B cell (primary cell): ENCODE results near the gene DCUN1D4. TPM values are rescaled to one million over a fixed set of nuclear protein-coding genes. Genes with fewer than 3 reads are reported as not detected.

Source experiments
- ATAC-seq: fragments of 200-7000 bp; cut with Tn5 transposase; one replicate; pipeline ENCODE4 v1.10.0; 2021; ENCODE audit warnings: low read depth, mild to moderate bottlenecking, moderate number of reproducible peaks, moderate library complexity
- CTCF ChIA-PET: fragments of 350-600 bp; sonication (Branson Sonifier 250); formaldehyde crosslinking; loops from one replicate; lab custom pipeline; 2021; ENCODE audit warnings: antibody characterized with exemption, inconsistent platforms; lab: Charles Lee
- POLR2A ChIA-PET: fragments of 350-600 bp; sonication (Branson Sonifier 250); formaldehyde crosslinking; loops from one replicate; lab custom pipeline; 2021; ENCODE audit warnings: antibody characterized with exemption; lab: Charles Lee
- DNase-seq: peaks from one replicate; pipeline ENCODE4 v3.0.0; 2013
- H2AFZ ChIP-seq: 2 replicates; pipeline ENCODE4 v1.6.1; 2012; ENCODE audit warnings: mild to moderate bottlenecking, low read depth, low read length; ENCODE audit not compliant: insufficient read depth, poor library complexity, severe bottlenecking
- H3K27ac ChIP-seq, 2 donors: 1 replicate in 1 of 2; 2 replicates in 1 of 2; pipeline ENCODE4 v1.5.1; 2012 to 2013; ENCODE audit warnings: low read length in 2 of 2, mild to moderate bottlenecking in 2 of 2, moderate library complexity in 1 of 2
- H3K27me3 ChIP-seq, 4 experiments: fragments of 200-600 bp in 1 of 4; sonication (generic) in 1 of 4; replicated peaks in 1 of 4; 1 replicate in 2 of 4; 2 replicates in 2 of 4; pipeline versions ENCODE4 v1.6.1 to v1.7.0; 2013 to 2016; ENCODE audit warnings: low read length in 3 of 4, mild to moderate bottlenecking in 2 of 4, mixed read lengths in 1 of 4, moderate library complexity in 1 of 4; ENCODE audit not compliant: insufficient read depth in 4 of 4, control insufficient read depth in 3 of 4; ENCODE audit errors: control extremely low read depth in 1 of 4
- H3K36me3 ChIP-seq, 2 experiments: replicated peaks in 1 of 2; 1 replicate in 1 of 2; 2 replicates in 1 of 2; pipeline versions ENCODE4 v1.6.1 to v1.7.1; 2013; ENCODE audit warnings: low read length in 1 of 2; ENCODE audit not compliant: insufficient read depth in 2 of 2, control insufficient read depth in 1 of 2; ENCODE audit errors: control extremely low read depth in 1 of 2, extremely low read depth in 1 of 2
- H3K4me1 ChIP-seq, 2 donors: fragments of 200-600 bp in 1 of 2; sonication (generic) in 1 of 2; 1 replicate in 1 of 2; 2 replicates in 1 of 2; pipeline versions ENCODE4 v1.5.1 to v1.6.1; 2013 to 2017; ENCODE audit warnings: low read length in 2 of 2; ENCODE audit not compliant: control insufficient read depth in 2 of 2, insufficient read depth in 2 of 2
- H3K4me2 ChIP-seq: replicated peaks from 2 replicates; pipeline ENCODE3; 2012; ENCODE audit warnings: mild to moderate bottlenecking, low read depth, low read length; ENCODE audit not compliant: poor library complexity, severe bottlenecking
- H3K4me3 ChIP-seq, 5 experiments: fragments of 200-600 bp in 1 of 5; sonication (generic) in 1 of 5; 1 replicate in 3 of 5; 2 replicates in 2 of 5; pipeline versions ENCODE4 v1.5.1 to v1.7.0; 2011 to 2016; ENCODE audit warnings: low read length in 4 of 5, mild to moderate bottlenecking in 4 of 5, low read depth in 2 of 5, control low read depth in 1 of 5, moderate library complexity in 1 of 5; ENCODE audit not compliant: insufficient read depth in 1 of 5; ENCODE audit errors: control extremely low read depth in 1 of 5, extremely low read depth in 1 of 5
- H3K79me2 ChIP-seq: fragments of 200-600 bp; sonication (generic); one replicate; pipeline ENCODE4 v1.6.0; 2016; ENCODE audit warnings: low read length; ENCODE audit not compliant: control insufficient read depth, insufficient read depth
- H3K9ac ChIP-seq: fragments of 200-600 bp; sonication (generic); 2 replicates; pipeline ENCODE4 v1.6.1; 2017; ENCODE audit warnings: mild to moderate bottlenecking, low read length, moderate library complexity
- H3K9me3 ChIP-seq, 3 donors: one replicate each; pipeline versions ENCODE4 v1.6.1 to v1.7.1; 2013; ENCODE audit warnings: low read length in 2 of 3; ENCODE audit not compliant: control insufficient read depth in 2 of 3, insufficient read depth in 1 of 3; ENCODE audit errors: control extremely low read depth in 1 of 3
- H4K20me1 ChIP-seq: 2 replicates; pipeline ENCODE4 v1.6.0; 2012; ENCODE audit warnings: mild to moderate bottlenecking, low read length; ENCODE audit not compliant: insufficient read depth, control insufficient read depth, poor library complexity, severe bottlenecking
- H3K27ac Mint-ChIP-seq: one replicate; pipeline ENCODE4 v1.8.0; 2021; ENCODE audit warnings: mixed read lengths
- H3K27me3 Mint-ChIP-seq: one replicate; pipeline ENCODE4 v1.8.0; 2021; ENCODE audit warnings: mixed read lengths
- H3K4me1 Mint-ChIP-seq: one replicate; pipeline ENCODE4 v1.8.0; 2021; ENCODE audit warnings: mixed read lengths
- H3K4me3 Mint-ChIP-seq: one replicate; pipeline ENCODE4 v1.8.0; 2021; ENCODE audit warnings: mixed read lengths
- H3K9me3 Mint-ChIP-seq: one replicate; pipeline ENCODE4 v1.8.0; 2022; ENCODE audit warnings: mixed read lengths; ENCODE audit not compliant: insufficient read depth
- EZH2 ChIP-seq: IDR thresholded peaks from 2 replicates; pipeline ENCODE4 v1.6.1; 2012; ENCODE audit warnings: borderline replicate concordance, low read depth, mild to moderate bottlenecking, moderate library complexity, low read length; ENCODE audit not compliant: insufficient read depth, poor library complexity, severe bottlenecking
- WGBS: methylation state at CpG from one replicate; pipeline ENCODE4 v1.1.5; 2013; ENCODE audit warnings: missing lambda C conversion rate; ENCODE audit not compliant: insufficient coverage; 5-methylcytosine and 5-hydroxymethylcytosine counted together
- intact Hi-C: fragments of 100-400 bp; cut with micrococcal nuclease; formaldehyde crosslinking; loops from one replicate; pipeline ENCODE4 v1.10.0; 2022
- polyA plus RNA-seq: library from polyadenylated mRNA; depleted of rRNA; stranded (reverse); fragments of >200 nt; gene quantifications from 2 replicates; pipeline ENCODE4 v1.2.3, GENCODE V29; 2012
- total RNA-seq, 2 donors: library from RNA; stranded (reverse); fragments of 120-200 nt in 1 of 2; gene quantifications; 1 replicate in 1 of 2; 2 replicates in 1 of 2; pipeline versions ENCODE4 v1.2.3 to v1.2.4, GENCODE V29; 2013 to 2022
- TF ChIP-seq, protein P1 (sequence below): fragments of 200-600 bp; IDR thresholded peaks from one replicate; pipeline ENCODE4 v1.8.0; 2022; ENCODE audit warnings: antibody characterized with exemption, mild to moderate bottlenecking

Gene DCUN1D4
- total and polyA plus RNA-seq, 2 donors (not counting 1 experiment from before 2014, with no cell fraction given): 15.1 to 39.7 TPM

DNA sequence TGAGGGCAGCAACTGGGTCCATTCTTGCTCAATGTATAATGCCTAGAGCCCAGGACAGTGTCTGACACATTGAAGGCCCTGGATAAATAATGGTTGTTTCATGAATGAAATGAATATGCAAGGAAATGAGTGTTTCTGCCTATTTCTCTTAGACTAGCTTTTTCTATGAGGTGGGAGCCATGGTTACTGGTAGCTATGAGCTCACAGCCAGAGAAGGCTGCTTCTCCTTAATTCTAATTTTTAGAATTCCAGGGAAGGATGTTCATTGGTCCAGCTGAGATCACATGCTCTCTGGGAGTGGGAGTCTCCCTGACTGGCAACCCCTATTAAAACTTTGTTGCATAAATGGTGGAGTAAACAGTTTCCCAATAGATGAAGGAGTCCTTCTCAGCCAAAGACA is 9.7 kb upstream of the DCUN1D4 start:
- no peaks in the 10 kb centered on the region for H3K36me3 ChIP-seq
- ATAC-seq (no peak), DNase-seq (no peak)
- no peaks in the 10 kb centered on the region for H3K9me3 ChIP-seq
- H3K27ac Mint-ChIP-seq: no peak overlapping the region
- POLR2A ChIA-PET: no interaction called here
- no peak overlapping the region for H3K27ac ChIP-seq
- no peaks in the 10 kb centered on the region for H3K4me1 ChIP-seq
- intact Hi-C loops: no loop called here
- H3K9me3 Mint-ChIP-seq: no peaks in the 10 kb centered on the region
- H3K4me1 Mint-ChIP-seq: no peaks in the 10 kb centered on the region
- peaks cover 0 to 7% (median 0%) of the 10 kb centered on the region in 4 experiments for H3K27me3 ChIP-seq
- H2AFZ ChIP-seq: no peak overlapping the region
- CTCF ChIA-PET: interaction anchor here (0.9 to 3.8 kb wide), 6 partner anchors 9 to 196 kb away, joined by 3 to 22 read pairs (median 10); partner anchors contain the start of gene DCUN1D4
- no peak overlapping the region for H3K4me3 Mint-ChIP-seq
- no peak overlapping the region for H3K4me2 ChIP-seq
- H4K20me1 ChIP-seq: no peaks in the 10 kb centered on the region
- peaks cover 43% of the 10 kb centered on the region for H3K27me3 Mint-ChIP-seq
- TF ChIP-seq, protein P1, sequence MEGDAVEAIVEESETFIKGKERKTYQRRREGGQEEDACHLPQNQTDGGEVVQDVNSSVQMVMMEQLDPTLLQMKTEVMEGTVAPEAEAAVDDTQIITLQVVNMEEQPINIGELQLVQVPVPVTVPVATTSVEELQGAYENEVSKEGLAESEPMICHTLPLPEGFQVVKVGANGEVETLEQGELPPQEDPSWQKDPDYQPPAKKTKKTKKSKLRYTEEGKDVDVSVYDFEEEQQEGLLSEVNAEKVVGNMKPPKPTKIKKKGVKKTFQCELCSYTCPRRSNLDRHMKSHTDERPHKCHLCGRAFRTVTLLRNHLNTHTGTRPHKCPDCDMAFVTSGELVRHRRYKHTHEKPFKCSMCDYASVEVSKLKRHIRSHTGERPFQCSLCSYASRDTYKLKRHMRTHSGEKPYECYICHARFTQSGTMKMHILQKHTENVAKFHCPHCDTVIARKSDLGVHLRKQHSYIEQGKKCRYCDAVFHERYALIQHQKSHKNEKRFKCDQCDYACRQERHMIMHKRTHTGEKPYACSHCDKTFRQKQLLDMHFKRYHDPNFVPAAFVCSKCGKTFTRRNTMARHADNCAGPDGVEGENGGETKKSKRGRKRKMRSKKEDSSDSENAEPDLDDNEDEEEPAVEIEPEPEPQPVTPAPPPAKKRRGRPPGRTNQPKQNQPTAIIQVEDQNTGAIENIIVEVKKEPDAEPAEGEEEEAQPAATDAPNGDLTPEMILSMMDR: no peak
- no peak for TF ChIP-seq EZH2
- H3K79me2 ChIP-seq: no peaks in the 10 kb centered on the region
- no peak overlapping the region for H3K9ac ChIP-seq
- H3K4me3 ChIP-seq: no peak overlapping the region

DNA sequence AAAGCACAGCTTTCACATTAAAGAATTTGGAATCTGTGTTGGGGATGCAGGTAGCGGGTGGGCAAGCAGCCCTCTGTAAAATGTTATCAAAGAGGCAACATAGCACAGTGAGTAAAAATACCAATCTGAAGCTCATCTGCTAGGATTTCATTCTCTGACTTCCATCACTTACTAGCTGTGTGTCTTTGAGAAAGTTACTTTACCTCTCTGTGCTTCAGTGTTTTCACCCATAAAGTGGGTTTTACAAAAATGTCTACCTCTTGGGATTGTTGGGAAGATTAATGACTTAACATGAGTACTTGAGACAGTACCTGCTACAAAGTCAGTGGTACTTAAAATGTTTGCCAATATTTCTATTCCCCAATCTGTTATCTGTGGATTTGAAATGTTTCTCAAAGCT is 7.9 kb upstream of the DCUN1D4 start:
- CTCF ChIA-PET: interaction anchor here (1.9 kb wide), 1 partner anchor 191 kb away, joined by 6 read pairs; no protein-coding TSS in a partner anchor
- Mint-ChIP-seq H3K9me3 (no peaks in the 10 kb centered on the region), H3K27me3 (peaks cover 33% of the 10 kb centered on the region), H3K27ac (no peak overlapping the region), H3K4me1 (no peaks in the 10 kb centered on the region), H3K4me3 (no peak overlapping the region)
- no peak for ATAC-seq
- POLR2A ChIA-PET: interaction anchor here (1.0 kb wide), 1 partner anchor 9 kb away, joined by 3 read pairs; no protein-coding TSS in a partner anchor
- DNase-seq: no peak
- Histone ChIP-seq H3K4me2 (no peak overlapping the region), H4K20me1 (no peaks in the 10 kb centered on the region), H3K4me3 (no peak overlapping the region), H3K27me3 (no peaks in the 10 kb centered on the region), H3K79me2 (no peaks in the 10 kb centered on the region), H2AFZ (no peak overlapping the region), H3K9me3 (no peaks in the 10 kb centered on the region), H3K36me3 (no peaks in the 10 kb centered on the region), H3K9ac (no peak overlapping the region), H3K27ac (no peak overlapping the region), H3K4me1 (no peaks in the 10 kb centered on the region)
- no peak for TF ChIP-seq EZH2
- TF ChIP-seq, protein P1: no peak
- intact Hi-C loops: no loop called here
- no CpG with 5 or more reads among the region's 1 CpG for WGBS
